Suprapubic skin (tissue), 4 donors: ENCODE results near the gene SPACA5. TPM values are rescaled to one million over a fixed set of nuclear protein-coding genes. Genes with fewer than 3 reads are reported as not detected.

Experiments
- DNase-seq, 2 donors: peaks; one replicate each; pipeline ENCODE4 v3.0.0-alpha.2; 2019; ENCODE audit warnings: low spot score in 2 of 2
- H3K27ac ChIP-seq: fragments of 200-600 bp; sonication (generic); one replicate; pipeline ENCODE4 v1.5.1; 2019
- H3K27me3 ChIP-seq: fragments of 200-600 bp; sonication (generic); one replicate; pipeline ENCODE4 v1.5.1; 2019
- H3K36me3 ChIP-seq: fragments of 200-600 bp; sonication (generic); one replicate; pipeline ENCODE4 v1.5.1; 2019
- H3K4me1 ChIP-seq: fragments of 200-600 bp; sonication (generic); one replicate; pipeline ENCODE4 v1.5.1; 2019
- H3K4me3 ChIP-seq: fragments of 200-600 bp; sonication (generic); one replicate; pipeline ENCODE4 v1.5.1; 2019; ENCODE audit warnings: mild to moderate bottlenecking
- H3K9me3 ChIP-seq: fragments of 200-600 bp; sonication (generic); one replicate; pipeline ENCODE4 v1.5.1; 2019
- EP300 ChIP-seq: sonication (generic); formaldehyde crosslinking; IDR thresholded peaks from one replicate; pipeline ENCODE4 v1.6.1; 2017; ENCODE audit warnings: antibody characterized with exemption
- POLR2A ChIP-seq, 2 donors: fragments of 450-650 bp; IDR thresholded peaks; one replicate each; pipeline ENCODE4 v1.6.1; 2017; ENCODE audit warnings: antibody characterized with exemption in 2 of 2, mild to moderate bottlenecking in 2 of 2, moderate library complexity in 2 of 2
- POLR2AphosphoS5 ChIP-seq, 3 donors: sonication (generic); formaldehyde crosslinking; IDR thresholded peaks; one replicate each; pipeline ENCODE4 v1.6.1; 2017; ENCODE audit warnings: antibody characterized with exemption in 3 of 3
- WGBS: methylation state at CpG from one replicate; pipeline ENCODE4 v1.1.5; 2018; 5-methylcytosine and 5-hydroxymethylcytosine counted together
- total RNA-seq, 4 donors: library from RNA; depleted of rRNA; stranded (reverse); fragments of >200 nt; gene quantifications; one replicate each; pipeline ENCODE4 v1.1.0, GENCODE V29; 2016
- TF ChIP-seq, protein P1 (sequence below), 2 donors: fragments of 200-600 bp in 1 of 2; fragments of 450-650 bp in 1 of 2; sonication (generic) in 1 of 2; IDR thresholded peaks; one replicate each; pipeline ENCODE4 v1.5.1; 2016 to 2019; ENCODE audit warnings: antibody characterized with exemption in 2 of 2, mild to moderate bottlenecking in 1 of 2, moderate library complexity in 1 of 2

SPACA5 gene
- total RNA-seq, 4 donors from 2014 or later: not detected

DNA sequence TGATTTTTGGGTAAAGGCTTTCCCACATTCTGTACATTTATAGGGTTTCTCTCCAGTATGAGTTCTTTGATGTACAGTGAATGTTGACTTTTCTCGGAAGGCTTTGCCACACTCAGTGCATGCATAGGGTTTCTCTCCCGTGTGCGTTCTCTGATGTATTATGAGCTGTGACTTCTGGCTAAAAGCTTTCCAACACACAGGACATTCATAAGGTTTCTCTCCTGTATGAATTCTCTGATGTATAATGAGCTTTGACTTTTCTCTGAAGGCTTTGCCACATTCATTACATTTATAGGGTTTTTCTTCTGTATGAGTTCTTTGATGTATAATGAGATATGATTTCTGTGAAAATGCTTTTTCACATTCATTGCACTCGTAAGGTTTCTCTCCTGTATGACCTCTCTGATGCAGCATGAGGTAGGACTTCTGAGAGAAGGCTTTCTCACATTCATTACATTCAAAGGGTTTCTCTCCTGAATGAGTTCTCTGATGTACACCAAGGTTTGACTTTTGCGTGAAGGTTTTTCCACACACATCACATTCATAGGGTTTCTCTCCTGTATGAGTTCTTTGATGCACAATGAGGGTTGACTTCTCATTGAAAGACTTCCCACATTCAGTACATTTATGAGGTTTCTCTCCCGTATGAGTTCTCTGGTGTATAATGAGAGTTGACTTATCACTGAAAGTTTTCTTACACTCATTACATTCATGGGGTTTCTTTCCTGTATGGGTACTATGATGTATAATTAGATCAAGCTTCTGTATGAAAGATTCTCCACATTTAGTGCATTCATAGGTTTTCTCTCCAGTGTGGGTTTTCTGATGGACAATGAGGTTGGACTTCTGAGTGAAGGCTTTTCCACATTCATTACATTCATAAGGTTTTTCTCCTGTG lies 30.3 kb upstream of the SPACA5 start:
- no peak overlapping the region for H3K27ac ChIP-seq
- DNase-seq: no peak
- H3K36me3 ChIP-seq: peaks cover 38% of the 10 kb centered on the region
- no peak for TF ChIP-seq POLR2AphosphoS5 (IDR thresholded peaks at IDR 0.05)
- TF ChIP-seq, protein P1, sequence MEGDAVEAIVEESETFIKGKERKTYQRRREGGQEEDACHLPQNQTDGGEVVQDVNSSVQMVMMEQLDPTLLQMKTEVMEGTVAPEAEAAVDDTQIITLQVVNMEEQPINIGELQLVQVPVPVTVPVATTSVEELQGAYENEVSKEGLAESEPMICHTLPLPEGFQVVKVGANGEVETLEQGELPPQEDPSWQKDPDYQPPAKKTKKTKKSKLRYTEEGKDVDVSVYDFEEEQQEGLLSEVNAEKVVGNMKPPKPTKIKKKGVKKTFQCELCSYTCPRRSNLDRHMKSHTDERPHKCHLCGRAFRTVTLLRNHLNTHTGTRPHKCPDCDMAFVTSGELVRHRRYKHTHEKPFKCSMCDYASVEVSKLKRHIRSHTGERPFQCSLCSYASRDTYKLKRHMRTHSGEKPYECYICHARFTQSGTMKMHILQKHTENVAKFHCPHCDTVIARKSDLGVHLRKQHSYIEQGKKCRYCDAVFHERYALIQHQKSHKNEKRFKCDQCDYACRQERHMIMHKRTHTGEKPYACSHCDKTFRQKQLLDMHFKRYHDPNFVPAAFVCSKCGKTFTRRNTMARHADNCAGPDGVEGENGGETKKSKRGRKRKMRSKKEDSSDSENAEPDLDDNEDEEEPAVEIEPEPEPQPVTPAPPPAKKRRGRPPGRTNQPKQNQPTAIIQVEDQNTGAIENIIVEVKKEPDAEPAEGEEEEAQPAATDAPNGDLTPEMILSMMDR (IDR thresholded peaks at IDR 0.05): no peak
- no peak for TF ChIP-seq EP300
- no peak for TF ChIP-seq POLR2A (IDR thresholded peaks at IDR 0.05)
- no peaks in the 10 kb centered on the region for H3K27me3 ChIP-seq
- H3K4me1 ChIP-seq: no peaks in the 10 kb centered on the region
- 93% methylated on average over 6 of the region's 6 CpGs for WGBS
- no peak overlapping the region for H3K4me3 ChIP-seq
- peaks cover 4% of the 10 kb centered on the region for H3K9me3 ChIP-seq

DNA sequence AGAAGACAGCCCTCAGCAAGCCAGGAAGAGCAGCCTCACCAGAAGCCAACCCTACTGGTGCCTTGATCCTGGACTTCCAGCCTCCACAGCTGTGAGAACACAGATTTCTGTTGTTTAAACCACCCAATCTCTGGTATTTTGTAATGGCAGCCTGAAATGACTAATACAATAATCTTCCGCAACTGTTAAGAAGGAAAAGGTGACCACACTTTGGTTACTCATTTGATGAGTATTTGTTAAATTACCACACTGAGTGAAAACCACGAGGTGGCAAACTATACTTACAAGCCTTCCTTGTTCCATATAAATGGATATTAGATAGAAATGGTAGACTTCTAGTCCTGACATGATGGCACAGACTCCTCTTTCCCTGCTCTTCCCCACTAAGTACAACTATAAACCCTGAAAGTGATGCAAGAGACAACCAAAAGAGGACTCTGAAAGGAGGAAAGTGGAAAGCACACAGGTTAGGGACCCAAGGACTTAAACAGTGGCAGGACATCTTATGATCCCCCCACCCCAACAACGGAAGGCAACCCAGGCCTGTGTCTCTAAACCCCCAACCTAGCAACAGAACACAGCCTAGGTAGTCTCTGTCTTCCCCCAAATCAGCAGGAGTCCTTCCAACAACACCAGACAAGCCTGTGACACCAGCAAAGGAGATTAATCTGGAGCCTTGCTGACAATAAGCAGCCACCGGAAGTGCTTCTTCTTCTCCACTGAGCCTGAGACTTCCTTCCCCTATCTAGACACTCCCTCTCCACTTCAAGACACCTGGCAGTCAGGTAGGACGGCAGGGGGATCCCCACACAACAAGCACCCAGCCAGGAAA lies 15.3 kb upstream of the SPACA5 start:
- H3K9me3 ChIP-seq: no peaks in the 10 kb centered on the region
- no peak for TF ChIP-seq POLR2A (IDR thresholded peaks at IDR 0.05)
- TF ChIP-seq, protein P1 (IDR thresholded peaks at IDR 0.05): no peak
- TF ChIP-seq EP300: no peak
- no peak for TF ChIP-seq POLR2AphosphoS5 (IDR thresholded peaks at IDR 0.05)
- H3K36me3 ChIP-seq: peaks cover 13% of the 10 kb centered on the region
- no peak overlapping the region for H3K27ac ChIP-seq
- 70% methylated on average over 5 of the region's 5 CpGs for WGBS
- no peaks in the 10 kb centered on the region for H3K27me3 ChIP-seq
- H3K4me3 ChIP-seq: no peak overlapping the region
- DNase-seq: no peak
- no peaks in the 10 kb centered on the region for H3K4me1 ChIP-seq

DNA sequence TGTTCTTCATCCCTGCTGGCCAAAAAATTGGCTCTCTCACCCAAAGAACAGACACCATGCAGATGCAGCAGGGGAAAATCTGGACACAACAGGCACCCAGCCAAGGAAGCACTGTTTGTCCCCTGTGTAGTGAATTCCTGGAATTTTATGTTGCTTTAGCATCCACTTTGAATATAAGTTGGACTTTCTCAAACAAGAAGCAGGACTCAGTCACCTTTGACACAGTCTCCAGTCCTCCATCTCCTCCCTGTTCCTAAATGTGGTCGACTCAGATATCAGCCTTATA lies 14.8 kb upstream of the SPACA5 start:
- Histone ChIP-seq H3K9me3 (no peaks in the 10 kb centered on the region), H3K4me3 (no peak overlapping the region), H3K27ac (no peak overlapping the region), H3K27me3 (no peaks in the 10 kb centered on the region), H3K36me3 (peaks cover 14% of the 10 kb centered on the region), H3K4me1 (no peaks in the 10 kb centered on the region)
- WGBS: 88% methylated on average over 1 of the region's 1 CpG
- no peak for DNase-seq
- TF ChIP-seq, protein P1 (IDR thresholded peaks at IDR 0.05): no peak
- TF ChIP-seq EP300 (no peak), POLR2A (IDR thresholded peaks at IDR 0.05) (no peak), POLR2AphosphoS5 (IDR thresholded peaks at IDR 0.05) (no peak)

DNA sequence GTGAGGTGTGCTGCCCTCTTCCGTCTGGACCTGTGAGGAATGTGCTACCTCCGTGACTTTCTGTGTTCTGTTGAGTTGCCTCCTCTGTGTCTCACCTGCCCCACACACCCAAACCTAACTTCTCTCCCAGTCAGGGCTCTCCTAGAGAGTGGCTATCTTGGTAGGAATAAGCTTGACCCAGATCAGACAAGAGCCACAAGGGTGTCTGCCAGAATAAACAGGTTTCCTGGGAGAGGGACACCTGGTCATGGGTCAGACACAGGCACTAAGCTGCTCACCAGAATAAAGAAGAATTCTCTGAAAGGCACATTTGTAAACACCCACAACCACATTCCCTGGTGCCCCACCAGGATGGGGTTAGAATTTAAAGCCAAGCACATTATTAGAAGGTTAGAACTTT lies 14.1 kb upstream of the SPACA5 start:
- TF ChIP-seq EP300 (no peak), POLR2AphosphoS5 (IDR thresholded peaks at IDR 0.05) (no peak), POLR2A (IDR thresholded peaks at IDR 0.05) (no peak)
- TF ChIP-seq, protein P1 (IDR thresholded peaks at IDR 0.05): no peak
- Histone ChIP-seq H3K4me1 (no peaks in the 10 kb centered on the region), H3K27ac (no peak overlapping the region), H3K4me3 (no peak overlapping the region), H3K9me3 (no peaks in the 10 kb centered on the region), H3K36me3 (peaks cover 10% of the 10 kb centered on the region), H3K27me3 (no peaks in the 10 kb centered on the region)
- WGBS: 78% methylated on average over 2 of the region's 2 CpGs
- no peak for DNase-seq

DNA sequence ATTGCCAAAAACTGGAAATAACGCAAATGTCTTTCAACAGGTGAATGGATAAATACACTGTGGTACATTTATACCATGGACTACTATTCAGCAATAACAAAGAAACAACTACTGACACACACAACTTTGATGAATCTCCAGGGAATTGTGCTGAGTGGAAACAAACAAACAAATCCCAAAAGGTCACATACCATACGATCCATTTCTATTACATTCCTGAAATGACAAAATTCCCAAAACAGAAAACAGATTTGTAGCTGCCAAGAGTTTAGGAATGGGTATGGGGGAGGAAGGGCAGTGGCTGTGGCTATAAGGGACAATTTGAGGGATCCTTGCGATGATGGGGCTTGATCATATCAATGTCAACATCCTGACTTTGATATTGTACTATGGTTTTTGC lies 5.5 kb upstream of the SPACA5 start:
- WGBS: 75% methylated on average over 3 of the region's 3 CpGs
- no peak for TF ChIP-seq EP300
- TF ChIP-seq POLR2A (IDR thresholded peaks at IDR 0.05): no peak
- TF ChIP-seq POLR2AphosphoS5 (IDR thresholded peaks at IDR 0.05): no peak

More for the DNA sequence above, 5.5 kb upstream of the SPACA5 start:
- H3K27ac ChIP-seq: no peak overlapping the region
- no peak for DNase-seq
- peaks cover 5% of the 10 kb centered on the region for H3K36me3 ChIP-seq
- H3K4me3 ChIP-seq: no peak overlapping the region
- no peaks in the 10 kb centered on the region for H3K27me3 ChIP-seq
- peaks cover 10% of the 10 kb centered on the region for H3K4me1 ChIP-seq
- no peaks in the 10 kb centered on the region for H3K9me3 ChIP-seq
